NB4 (cell line): Measurements from ENCODE around the gene AFF1.

Experiments used
- MYC ChIP-seq: IDR thresholded peaks from 2 replicates; pipeline ENCODE4 v1.6.1; 2011; ENCODE audit warnings: low read depth, low read length
- POLR2A ChIP-seq: IDR thresholded peaks from 2 replicates; pipeline ENCODE4 v1.6.1; 2011; ENCODE audit warnings: mild to moderate bottlenecking; ENCODE audit not compliant: insufficient read length; ENCODE audit errors: extremely low read depth
- TF ChIP-seq, protein P1 (sequence below): IDR thresholded peaks from one replicate; pipeline ENCODE4 v1.5.1; 2012; ENCODE audit warnings: low read depth, low read length
- TF ChIP-seq, protein P2 (sequence below): IDR thresholded peaks from 2 replicates; pipeline ENCODE4 v1.6.1; 2011; ENCODE audit warnings: low read depth, low read length

DNA sequence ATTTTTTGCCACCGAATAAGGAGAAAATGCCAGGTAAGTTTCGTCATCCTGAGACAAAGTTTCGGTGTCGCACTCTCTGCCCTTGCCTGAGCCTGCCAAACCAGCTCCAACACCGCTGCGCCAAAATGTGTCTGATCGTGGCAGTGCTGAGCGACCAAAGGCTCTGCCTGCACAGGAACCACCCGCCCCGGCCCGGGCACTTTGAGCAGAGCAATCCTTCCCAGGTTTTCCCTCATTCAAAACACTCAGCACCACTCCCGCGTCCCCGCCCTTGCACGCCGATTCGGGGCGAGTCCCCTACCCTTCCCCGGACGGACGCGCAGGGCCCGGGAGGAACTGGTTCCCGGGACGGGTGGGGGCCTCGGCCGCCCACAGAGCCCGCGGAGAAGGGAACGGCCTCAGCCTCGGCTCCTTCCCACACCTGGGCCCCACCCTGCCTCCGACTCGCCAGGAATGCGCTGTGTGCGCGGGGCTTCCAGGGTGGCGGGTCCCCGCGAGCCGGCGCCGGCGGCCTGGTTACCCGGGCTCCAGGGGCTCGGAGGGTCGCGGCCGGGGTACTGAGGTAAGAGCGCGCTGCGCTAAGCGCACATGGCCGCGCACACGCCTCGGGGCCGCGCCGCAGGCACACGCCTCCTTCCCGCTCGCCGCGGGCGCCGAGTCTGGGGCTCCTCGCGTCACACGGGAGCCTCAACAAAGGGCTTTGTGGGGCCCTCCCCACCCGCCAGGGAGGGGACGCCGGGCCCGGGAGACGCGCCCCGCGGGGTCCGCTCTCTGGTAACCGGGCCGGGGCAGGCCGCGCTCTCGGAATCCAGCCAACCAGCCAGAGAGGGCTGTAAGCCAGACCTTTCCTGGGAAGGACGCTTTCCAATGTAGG lies 42.8 kb upstream of the AFF1 start, which contains the start of gene C4orf36:
- TF ChIP-seq POLR2A (no peak), MYC (peak; percentile 66)
- TF ChIP-seq, protein P1, sequence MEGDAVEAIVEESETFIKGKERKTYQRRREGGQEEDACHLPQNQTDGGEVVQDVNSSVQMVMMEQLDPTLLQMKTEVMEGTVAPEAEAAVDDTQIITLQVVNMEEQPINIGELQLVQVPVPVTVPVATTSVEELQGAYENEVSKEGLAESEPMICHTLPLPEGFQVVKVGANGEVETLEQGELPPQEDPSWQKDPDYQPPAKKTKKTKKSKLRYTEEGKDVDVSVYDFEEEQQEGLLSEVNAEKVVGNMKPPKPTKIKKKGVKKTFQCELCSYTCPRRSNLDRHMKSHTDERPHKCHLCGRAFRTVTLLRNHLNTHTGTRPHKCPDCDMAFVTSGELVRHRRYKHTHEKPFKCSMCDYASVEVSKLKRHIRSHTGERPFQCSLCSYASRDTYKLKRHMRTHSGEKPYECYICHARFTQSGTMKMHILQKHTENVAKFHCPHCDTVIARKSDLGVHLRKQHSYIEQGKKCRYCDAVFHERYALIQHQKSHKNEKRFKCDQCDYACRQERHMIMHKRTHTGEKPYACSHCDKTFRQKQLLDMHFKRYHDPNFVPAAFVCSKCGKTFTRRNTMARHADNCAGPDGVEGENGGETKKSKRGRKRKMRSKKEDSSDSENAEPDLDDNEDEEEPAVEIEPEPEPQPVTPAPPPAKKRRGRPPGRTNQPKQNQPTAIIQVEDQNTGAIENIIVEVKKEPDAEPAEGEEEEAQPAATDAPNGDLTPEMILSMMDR, result peak; percentile 8
- TF ChIP-seq, protein P2, sequence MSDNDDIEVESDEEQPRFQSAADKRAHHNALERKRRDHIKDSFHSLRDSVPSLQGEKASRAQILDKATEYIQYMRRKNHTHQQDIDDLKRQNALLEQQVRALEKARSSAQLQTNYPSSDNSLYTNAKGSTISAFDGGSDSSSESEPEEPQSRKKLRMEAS, result peak; percentile 78
